ENCODE data around the gene PRELID1.

DNA sequence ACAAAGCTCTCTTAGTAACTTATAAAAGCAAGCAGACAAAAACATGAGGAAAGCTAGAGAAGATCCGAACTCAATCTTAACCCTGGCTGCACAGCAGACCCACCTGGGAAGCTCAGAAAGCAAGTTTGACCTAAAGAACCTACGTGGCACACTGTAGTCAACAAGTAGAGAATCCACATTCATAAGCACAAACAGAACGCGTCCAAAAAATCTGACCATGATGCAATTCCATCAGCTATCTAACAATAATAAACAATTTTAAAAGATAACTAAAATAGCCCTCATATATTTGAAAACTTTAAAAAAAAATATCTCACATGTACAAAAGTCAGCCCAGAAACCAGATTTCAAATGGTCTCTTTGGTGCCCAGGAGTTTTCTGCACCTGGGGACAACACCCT lies 43.2 kb downstream of the PRELID1 start:
- TF ChIP-seq CTCF (IDR thresholded peaks at IDR 0.05; ENCODE audit: insufficient read depth, low read length, poor library complexity, severe bottlenecking), result no peak
- no peak for TF ChIP-seq EZH2phosphoT487 (conservative IDR thresholded peaks at IDR 0.05; ENCODE audit: low read length)
